Esophagus muscularis mucosa (tissue), 4 donors: ENCODE data around the gene ZBBX.

ENCODE experiments used
- EP300 ChIP-seq: sonication (generic); formaldehyde crosslinking; IDR thresholded peaks from one replicate; pipeline ENCODE4 v1.6.1; 2017; ENCODE audit warnings: antibody characterized with exemption
- POLR2A ChIP-seq: fragments of 450-650 bp; IDR thresholded peaks from one replicate; pipeline ENCODE4 v1.6.1; 2017; ENCODE audit warnings: antibody characterized with exemption, moderate library complexity, mild to moderate bottlenecking, low read depth
- POLR2AphosphoS5 ChIP-seq, 2 donors: sonication (generic); formaldehyde crosslinking; IDR thresholded peaks; one replicate each; pipeline ENCODE4 v1.6.1; 2017; ENCODE audit warnings: antibody characterized with exemption in 2 of 2
- TF ChIP-seq, protein P1 (sequence below), 3 experiments: fragments of 200-600 bp in 2 of 3; fragments of 450-650 bp in 1 of 3; sonication (generic) in 2 of 3; IDR thresholded peaks; one replicate each; pipeline ENCODE4 v1.5.1; 2017 to 2019; ENCODE audit warnings: antibody characterized with exemption in 3 of 3, mild to moderate bottlenecking in 2 of 3, moderate library complexity in 1 of 3

DNA sequence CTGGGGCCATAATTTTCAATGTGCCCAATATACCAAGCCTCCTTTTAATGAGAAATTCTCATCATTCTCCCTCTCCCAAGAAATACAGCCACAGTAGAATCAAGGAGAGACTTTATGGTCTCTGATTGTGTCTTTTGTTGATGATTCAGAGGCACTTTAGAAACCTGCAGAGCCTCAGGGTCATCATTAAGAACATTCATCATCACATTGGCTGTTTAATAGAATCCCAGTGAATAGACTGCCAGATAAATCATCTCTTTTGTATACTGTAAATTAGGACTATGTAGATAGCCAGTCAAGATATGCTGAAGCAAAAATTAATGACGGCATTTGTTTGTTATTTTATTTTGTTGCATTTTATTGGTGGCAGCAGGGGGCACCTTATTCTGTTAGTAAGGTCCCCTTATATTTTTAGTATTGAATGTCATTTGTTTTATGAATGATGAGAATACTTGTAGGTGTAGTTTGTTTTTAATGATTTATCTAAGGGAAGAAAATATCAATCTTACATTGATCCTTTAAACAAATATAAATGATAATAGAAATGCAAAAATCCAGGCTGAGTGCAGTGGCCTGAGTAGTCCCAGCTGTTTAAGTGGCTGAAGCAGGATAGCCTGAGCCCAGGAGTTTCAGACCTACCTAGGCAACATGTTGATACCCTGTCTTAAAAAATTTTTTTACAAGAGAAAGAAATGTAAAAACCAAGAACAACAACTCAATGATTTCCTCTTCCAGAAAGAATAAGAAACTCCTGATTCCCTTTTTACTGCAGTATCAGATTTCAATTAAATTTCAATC is 138.8 kb downstream of the ZBBX start:
- no peak for TF ChIP-seq POLR2AphosphoS5 (IDR thresholded peaks at IDR 0.05)
- TF ChIP-seq, protein P1, sequence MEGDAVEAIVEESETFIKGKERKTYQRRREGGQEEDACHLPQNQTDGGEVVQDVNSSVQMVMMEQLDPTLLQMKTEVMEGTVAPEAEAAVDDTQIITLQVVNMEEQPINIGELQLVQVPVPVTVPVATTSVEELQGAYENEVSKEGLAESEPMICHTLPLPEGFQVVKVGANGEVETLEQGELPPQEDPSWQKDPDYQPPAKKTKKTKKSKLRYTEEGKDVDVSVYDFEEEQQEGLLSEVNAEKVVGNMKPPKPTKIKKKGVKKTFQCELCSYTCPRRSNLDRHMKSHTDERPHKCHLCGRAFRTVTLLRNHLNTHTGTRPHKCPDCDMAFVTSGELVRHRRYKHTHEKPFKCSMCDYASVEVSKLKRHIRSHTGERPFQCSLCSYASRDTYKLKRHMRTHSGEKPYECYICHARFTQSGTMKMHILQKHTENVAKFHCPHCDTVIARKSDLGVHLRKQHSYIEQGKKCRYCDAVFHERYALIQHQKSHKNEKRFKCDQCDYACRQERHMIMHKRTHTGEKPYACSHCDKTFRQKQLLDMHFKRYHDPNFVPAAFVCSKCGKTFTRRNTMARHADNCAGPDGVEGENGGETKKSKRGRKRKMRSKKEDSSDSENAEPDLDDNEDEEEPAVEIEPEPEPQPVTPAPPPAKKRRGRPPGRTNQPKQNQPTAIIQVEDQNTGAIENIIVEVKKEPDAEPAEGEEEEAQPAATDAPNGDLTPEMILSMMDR (IDR thresholded peaks at IDR 0.05), result no peak
- TF ChIP-seq POLR2A, result no peak
- no peak for TF ChIP-seq EP300
